Spleen (tissue), 7 donors: ENCODE results near the gene KCNT1.

Source experiments
- POLR2A ChIP-seq, 3 donors: fragments of 450-650 bp; IDR thresholded peaks; one replicate each; pipeline ENCODE4 v1.5.1; 2017; ENCODE audit warnings: antibody characterized with exemption in 3 of 3, mild to moderate bottlenecking in 1 of 3
- POLR2AphosphoS5 ChIP-seq, 3 donors: sonication (generic); formaldehyde crosslinking; IDR thresholded peaks; one replicate each; pipeline ENCODE4 v1.5.1; 2017; ENCODE audit warnings: antibody characterized with exemption in 3 of 3
- TF ChIP-seq, protein P1 (sequence below), 11 experiments: fragments of 200-600 bp in 7 of 11; fragments of 450-650 bp in 4 of 11; sonication (generic) in 4 of 11; IDR thresholded peaks in 8 of 11; conservative IDR thresholded peaks in 3 of 11; 1 replicate in 7 of 11; 2 replicates in 4 of 11; pipeline versions ENCODE4 v1.4.0 to v1.8.0; 2016 to 2021; ENCODE audit warnings: antibody characterized with exemption in 11 of 11, inconsistent platforms in 4 of 11, mild to moderate bottlenecking in 1 of 11
- donor health status: DM: no; HTN: no; CAD: no; lungs with moderate emphysema.
- donor health status: DM: no; HTN: no; CAD: no.
- donor health status: DM: no; HTN: no; CAD: no.

GRCh38 chr9:135761845-135762168 is 59.8 kb downstream of the KCNT1 start:
- no peak for TF ChIP-seq POLR2A (IDR thresholded peaks at IDR 0.05)
- TF ChIP-seq, protein P1, sequence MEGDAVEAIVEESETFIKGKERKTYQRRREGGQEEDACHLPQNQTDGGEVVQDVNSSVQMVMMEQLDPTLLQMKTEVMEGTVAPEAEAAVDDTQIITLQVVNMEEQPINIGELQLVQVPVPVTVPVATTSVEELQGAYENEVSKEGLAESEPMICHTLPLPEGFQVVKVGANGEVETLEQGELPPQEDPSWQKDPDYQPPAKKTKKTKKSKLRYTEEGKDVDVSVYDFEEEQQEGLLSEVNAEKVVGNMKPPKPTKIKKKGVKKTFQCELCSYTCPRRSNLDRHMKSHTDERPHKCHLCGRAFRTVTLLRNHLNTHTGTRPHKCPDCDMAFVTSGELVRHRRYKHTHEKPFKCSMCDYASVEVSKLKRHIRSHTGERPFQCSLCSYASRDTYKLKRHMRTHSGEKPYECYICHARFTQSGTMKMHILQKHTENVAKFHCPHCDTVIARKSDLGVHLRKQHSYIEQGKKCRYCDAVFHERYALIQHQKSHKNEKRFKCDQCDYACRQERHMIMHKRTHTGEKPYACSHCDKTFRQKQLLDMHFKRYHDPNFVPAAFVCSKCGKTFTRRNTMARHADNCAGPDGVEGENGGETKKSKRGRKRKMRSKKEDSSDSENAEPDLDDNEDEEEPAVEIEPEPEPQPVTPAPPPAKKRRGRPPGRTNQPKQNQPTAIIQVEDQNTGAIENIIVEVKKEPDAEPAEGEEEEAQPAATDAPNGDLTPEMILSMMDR (IDR thresholded peaks at IDR 0.05 in 8 of 11, conservative IDR thresholded peaks at IDR 0.05 in 3 of 11), result no peak
- no peak for TF ChIP-seq POLR2AphosphoS5 (IDR thresholded peaks at IDR 0.05)
